Brain microvascular endothelial cell (primary cell): ENCODE data around the gene ZBTB34.

Experiments
- DNase-seq: peaks from one replicate; pipeline ENCODE4 v3.0.0-alpha.2; 2020
- H3K27ac ChIP-seq: fragments of 250-450 bp; sonication (Bioruptor Pico); 2 replicates; pipeline ENCODE4 v1.5.1; 2020; ENCODE audit warnings: mild to moderate bottlenecking, moderate library complexity
- H3K27me3 ChIP-seq: fragments of 250-450 bp; sonication (Bioruptor Pico); replicated peaks from 2 replicates; pipeline ENCODE4 v1.5.1; 2020; ENCODE audit warnings: mild to moderate bottlenecking
- H3K36me3 ChIP-seq: fragments of 250-450 bp; sonication (Bioruptor Pico); replicated peaks from 2 replicates; pipeline ENCODE4 v1.5.1; 2020; ENCODE audit warnings: mild to moderate bottlenecking
- H3K4me3 ChIP-seq: 2 replicates; pipeline ENCODE4 v1.5.1; 2011; ENCODE audit warnings: low read depth, mild to moderate bottlenecking, control low read depth, low read length, moderate library complexity
- CTCF ChIP-seq: IDR thresholded peaks from 2 replicates; pipeline ENCODE4 v1.5.1; 2011; ENCODE audit warnings: low read depth, mild to moderate bottlenecking, moderate library complexity, low read length, control low read depth, inconsistent platforms; ENCODE audit errors: missing control alignments
- in situ Hi-C: cut with HindIII; loops from 2 replicates; pipeline ENCODE4 v1.10.0; 2017; ENCODE audit warnings: low sequenced_read_pairs, low pct_ligation_motif_present

Gene ZBTB34

GRCh38 chr9:126879288-126879687 lies 18.8 kb downstream of the ZBTB34 start:
- Histone ChIP-seq H3K27ac (no peak overlapping the region), H3K4me3 (no peak overlapping the region), H3K36me3 (peaks cover 18% of the 10 kb centered on the region), H3K27me3 (no peaks in the 10 kb centered on the region)
- no peak for TF ChIP-seq CTCF
- no peak for DNase-seq
- in situ Hi-C loops = no loop called here

GRCh38 chr9:126880226-126880946 lies 19.9 kb downstream of the ZBTB34 start:
- Histone ChIP-seq H3K27me3 (no peaks in the 10 kb centered on the region), H3K27ac (no peak overlapping the region), H3K4me3 (no peak overlapping the region), H3K36me3 (peaks cover 18% of the 10 kb centered on the region)
- no peak for TF ChIP-seq CTCF
- no peak for DNase-seq
- in situ Hi-C loops = no loop called here

GRCh38 chr9:126880947-126881332 lies 20.5 kb downstream of the ZBTB34 start:
- no peak for TF ChIP-seq CTCF
- in situ Hi-C loops = no loop called here
- peaks cover 18% of the 10 kb centered on the region for H3K36me3 ChIP-seq
- no peak for DNase-seq
- H3K27me3 ChIP-seq = no peaks in the 10 kb centered on the region
- no peak overlapping the region for H3K4me3 ChIP-seq
- no peak overlapping the region for H3K27ac ChIP-seq

GRCh38 chr9:126882746-126883145 lies 22.3 kb downstream of the ZBTB34 start:
- no peak overlapping the region for H3K4me3 ChIP-seq
- no peaks in the 10 kb centered on the region for H3K27me3 ChIP-seq
- no peak overlapping the region for H3K27ac ChIP-seq
- H3K36me3 ChIP-seq = peaks cover 18% of the 10 kb centered on the region
- in situ Hi-C loops = no loop called here
- no peak for TF ChIP-seq CTCF
- DNase-seq = no peak

GRCh38 chr9:126883636-126884035 lies 23.2 kb downstream of the ZBTB34 start:
- no peak overlapping the region for H3K27ac ChIP-seq
- peaks cover 18% of the 10 kb centered on the region for H3K36me3 ChIP-seq
- no peak for TF ChIP-seq CTCF
- no peaks in the 10 kb centered on the region for H3K27me3 ChIP-seq
- DNase-seq = no peak
- in situ Hi-C loops = no loop called here
- no peak overlapping the region for H3K4me3 ChIP-seq

GRCh38 chr9:126885131-126885641 lies 24.7 kb downstream of the ZBTB34 start:
- H3K27ac ChIP-seq = no peak overlapping the region
- no peak for TF ChIP-seq CTCF
- DNase-seq = no peak
- H3K4me3 ChIP-seq = no peak overlapping the region
- H3K27me3 ChIP-seq = no peaks in the 10 kb centered on the region
- H3K36me3 ChIP-seq = peaks cover 9% of the 10 kb centered on the region
- in situ Hi-C loops = no loop called here
